NCI-H1436 treated with DMSO at 0.1 percent for 48 hours (cell line): ENCODE measurements around the gene UBAC2.
"Not testable (repeated sequence)": the region's sequence is repeated elsewhere in the genome, so short reads cannot be mapped to it uniquely, and the experiment has no call there.

Source experiments
- DNase-seq: peaks from one replicate; lab custom pipeline; 2025; lab: John Stamatoyannopoulos, UW

The UBAC2 gene

DNA sequence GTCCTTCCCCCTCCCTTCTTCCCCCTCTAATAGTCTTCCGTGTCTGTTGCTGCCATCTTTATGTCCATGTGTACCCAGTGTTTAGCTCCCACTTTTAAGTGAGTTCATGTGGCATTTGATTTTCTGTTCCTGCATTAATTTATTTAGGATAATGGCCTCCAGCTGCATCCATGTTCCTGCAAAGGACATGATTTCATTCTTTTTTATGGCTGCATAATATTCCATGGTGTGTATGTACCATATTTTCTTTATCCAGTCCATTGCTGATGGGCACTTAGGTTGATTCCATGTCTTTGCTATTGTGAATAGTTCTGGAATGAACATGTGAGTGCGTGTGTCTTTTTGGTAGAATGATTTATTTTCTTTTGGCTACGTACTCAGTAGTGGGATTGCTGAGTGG lies 48.5 kb downstream of the UBAC2 start:
- not testable (repeated sequence) for DNase-seq

DNA sequence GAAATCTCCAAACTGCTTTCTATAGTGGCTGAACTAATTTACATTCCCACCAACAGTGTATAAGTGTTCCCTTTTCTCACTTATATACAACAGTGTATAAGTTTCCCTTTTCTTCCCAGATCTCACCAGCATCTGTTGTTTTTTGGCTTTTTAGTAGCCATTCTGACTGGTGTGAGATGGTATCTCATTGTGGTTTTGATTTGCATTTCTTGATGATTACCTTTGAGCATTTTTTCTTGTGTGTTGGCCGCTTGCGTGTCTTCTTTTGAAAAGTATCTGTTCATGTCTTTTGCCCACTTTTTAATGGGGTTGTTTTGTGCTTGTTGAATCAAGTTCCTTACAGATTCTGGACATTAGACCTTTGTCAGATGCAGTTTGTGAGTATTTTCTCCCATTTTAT lies 49.0 kb downstream of the UBAC2 start:
- not testable (repeated sequence) for DNase-seq

- no peak for DNase-seq
Measured at GRCh38 chr13:99250982-99251825, 50.5 kb downstream of the UBAC2 start.

GRCh38 chr13:99251921-99252320 lies 51.3 kb downstream of the UBAC2 start:
- DNase-seq: no peak

- DNase-seq: no peak
Measured at GRCh38 chr13:99254830-99255229, 54.2 kb downstream of the UBAC2 start.

GRCh38 chr13:99255271-99255670 lies 54.6 kb downstream of the UBAC2 start:
- DNase-seq: no peak

DNA sequence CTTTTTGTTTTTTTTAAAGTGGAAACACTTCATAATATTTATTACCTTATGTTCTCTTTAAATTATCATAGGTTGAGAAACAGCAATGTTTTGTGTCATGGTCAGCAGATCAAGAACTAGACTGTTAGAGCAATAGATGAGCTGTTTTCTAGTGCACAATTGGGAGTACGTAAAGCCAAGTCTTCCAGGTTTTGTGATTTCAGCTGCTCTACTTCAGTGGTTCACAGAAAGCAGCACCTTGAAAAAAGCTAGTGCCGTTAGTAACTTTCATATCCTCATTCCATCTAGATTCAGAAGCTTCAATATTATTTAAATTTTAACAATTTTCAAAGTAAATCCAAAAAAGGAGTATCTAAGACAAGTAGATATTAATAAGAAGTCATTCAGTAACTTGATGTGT lies 55.6 kb downstream of the UBAC2 start:
- DNase-seq: no peak

DNA sequence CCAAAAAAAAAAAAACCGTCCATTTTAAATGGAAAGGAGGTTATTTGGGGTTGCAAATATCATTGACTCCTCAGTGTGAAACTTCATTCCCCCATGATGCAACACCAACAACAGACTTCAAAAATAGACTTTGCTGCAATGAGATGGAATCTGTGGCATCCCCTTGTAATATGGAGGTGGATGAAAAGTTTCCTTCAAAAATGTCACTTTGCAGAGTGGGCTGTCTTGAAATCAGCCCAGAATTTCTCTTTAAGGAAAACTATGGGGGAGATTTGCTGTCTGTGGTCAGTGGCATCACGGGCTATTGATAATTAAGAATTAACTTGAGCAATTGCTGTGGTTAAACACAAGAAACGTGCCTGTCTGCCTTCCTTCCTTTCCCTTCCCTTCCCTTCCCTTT lies 56.1 kb downstream of the UBAC2 start:
- no peak for DNase-seq

DNA sequence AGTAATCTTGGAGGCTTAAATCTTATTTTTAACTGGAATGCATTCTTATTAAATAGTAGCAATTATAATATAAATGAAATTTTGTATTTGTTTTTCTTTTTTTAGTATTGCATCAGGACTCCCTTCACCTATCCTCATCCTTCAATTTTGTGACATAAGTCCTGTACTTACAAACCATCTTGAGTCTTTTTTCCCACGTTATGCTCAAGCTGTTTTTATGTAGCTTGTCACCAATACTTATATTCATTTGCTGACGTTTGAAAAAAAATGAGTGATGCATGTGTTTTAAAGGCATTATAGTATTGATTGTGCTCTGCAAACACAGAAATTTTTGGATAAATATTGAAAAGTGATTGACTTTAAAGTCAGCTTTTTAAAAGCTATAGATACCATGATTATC lies 56.6 kb downstream of the UBAC2 start:
- no peak for DNase-seq

DNA sequence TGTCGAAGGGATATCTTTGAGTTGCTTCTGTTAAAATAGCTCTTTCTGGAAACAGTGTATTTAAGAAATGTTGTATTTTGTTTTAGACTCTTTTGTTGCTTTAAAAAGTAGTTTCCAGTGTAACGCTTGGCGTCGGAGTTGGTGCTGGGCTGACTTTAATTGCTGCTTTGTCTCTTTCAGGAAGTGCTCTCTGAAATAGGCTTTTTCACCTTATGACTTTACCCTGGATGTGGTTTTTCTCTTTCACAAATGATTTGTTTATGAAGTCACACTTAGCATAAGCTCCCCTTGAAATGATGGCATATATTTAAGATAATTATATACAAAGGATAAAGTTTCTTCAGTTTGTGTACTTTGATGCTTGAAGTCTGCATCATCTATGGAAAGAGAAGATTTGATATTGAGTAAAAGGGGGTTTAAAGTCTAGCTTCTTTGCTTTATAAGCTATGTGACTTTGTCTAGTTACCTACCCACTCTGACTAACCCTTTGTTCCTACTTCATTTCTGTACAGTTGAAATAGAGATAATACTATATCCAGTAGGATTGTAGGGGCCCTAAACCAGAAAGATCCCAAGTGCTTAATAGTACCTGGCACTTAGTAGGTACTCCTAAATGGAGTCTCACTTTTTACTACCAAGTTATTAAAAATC lies 57.7 kb downstream of the UBAC2 start, which contains the start of gene GPR18:
Gene GPR18 (minus strand): TSS at position 170 of the 651 bp plus-strand sequence. CDS start 2,507 bp downstream, outside the sequence.
- no peak for DNase-seq

DNA sequence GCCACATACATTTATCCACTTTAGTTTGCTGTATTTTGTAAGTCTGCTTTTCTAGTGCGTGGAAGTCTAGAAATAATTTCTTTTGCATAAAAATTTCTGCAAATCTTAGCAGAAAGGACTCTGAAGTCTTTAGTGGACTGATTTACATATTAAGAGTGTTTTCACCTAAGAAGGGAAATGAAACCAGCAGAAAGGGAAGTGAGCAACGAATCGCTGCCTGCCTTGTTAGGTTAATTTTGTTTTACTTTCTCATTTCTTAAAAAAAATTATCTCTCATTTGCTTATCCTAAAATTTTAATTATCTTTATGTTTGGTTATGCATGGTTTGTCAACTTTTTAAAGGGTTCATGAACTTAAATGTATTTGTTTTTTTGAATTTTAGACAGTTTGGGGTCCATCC lies 58.3 kb downstream of the UBAC2 start:
- no peak for DNase-seq

DNA sequence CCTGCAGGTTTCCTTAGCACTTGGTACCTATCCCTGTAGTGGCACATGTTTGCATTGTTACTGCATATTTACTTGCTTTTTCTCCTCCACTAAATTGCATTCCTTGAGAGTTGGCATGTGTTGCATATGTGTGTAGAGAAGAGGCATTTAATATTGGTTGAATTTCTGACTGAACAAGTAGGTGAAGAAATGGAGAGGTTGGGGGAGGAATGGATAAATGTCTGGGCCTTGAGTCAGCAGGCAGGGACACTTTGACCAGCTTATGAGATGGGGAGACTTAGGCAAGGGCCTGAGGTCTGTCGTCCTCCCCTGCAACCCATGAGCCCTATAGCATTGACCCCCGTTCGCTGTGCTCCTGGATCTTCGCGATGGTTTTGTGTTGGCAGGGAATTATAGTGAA lies 59.6 kb downstream of the UBAC2 start:
- DNase-seq: no peak

- DNase-seq: no peak
Measured at GRCh38 chr13:99261059-99261458, 60.4 kb downstream of the UBAC2 start.

DNA sequence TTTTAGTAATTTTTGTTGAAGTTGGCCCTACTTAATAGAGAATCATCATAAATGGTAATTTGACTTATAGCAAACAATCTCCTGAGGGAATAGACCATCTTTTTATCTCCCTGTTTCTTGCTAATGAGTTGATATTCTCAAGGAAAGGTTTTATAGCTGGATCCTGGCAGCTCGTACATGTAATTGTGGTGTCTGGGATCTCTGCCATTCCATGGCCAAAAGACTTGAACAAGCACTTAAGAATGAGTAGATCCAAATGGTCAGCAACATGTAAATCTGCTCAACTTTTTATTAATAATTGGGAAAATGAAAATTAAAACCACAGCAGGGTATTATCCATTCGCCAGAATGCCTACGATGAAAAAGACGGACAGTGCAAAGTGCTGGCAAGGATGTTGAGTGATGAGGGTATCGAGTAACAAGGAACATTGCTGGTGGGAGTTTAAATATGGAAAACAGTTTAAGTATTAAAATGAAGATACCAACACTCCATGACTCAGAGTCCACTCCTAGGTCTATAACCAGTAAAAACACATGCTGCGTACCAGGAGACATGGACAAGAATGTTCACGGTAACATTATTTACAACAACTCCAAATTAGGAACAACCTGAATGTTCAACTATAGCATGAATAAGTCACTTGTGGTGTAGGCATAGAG lies 62.6 kb downstream of the UBAC2 start:
- no peak for DNase-seq

DNA sequence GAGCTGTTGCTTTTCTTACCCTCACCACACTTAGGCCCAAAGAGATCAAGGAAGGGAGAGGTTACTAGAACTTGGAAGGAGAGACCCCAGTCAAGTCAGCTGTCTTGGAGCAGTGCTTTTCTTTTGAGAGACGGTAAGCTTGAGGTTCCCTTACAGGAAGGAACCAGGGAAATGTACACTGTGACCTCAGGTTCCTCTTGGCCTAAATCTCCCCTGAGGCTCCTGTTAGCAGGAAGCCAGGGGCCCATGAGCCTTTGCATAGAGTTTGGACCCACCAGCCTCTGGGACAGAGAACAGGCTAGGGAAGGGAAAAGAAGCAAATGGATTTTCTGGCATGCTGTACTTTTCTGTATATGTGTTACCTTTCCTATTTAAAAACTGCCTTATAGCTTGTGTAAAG lies 63.4 kb downstream of the UBAC2 start:
- DNase-seq: no peak

DNA sequence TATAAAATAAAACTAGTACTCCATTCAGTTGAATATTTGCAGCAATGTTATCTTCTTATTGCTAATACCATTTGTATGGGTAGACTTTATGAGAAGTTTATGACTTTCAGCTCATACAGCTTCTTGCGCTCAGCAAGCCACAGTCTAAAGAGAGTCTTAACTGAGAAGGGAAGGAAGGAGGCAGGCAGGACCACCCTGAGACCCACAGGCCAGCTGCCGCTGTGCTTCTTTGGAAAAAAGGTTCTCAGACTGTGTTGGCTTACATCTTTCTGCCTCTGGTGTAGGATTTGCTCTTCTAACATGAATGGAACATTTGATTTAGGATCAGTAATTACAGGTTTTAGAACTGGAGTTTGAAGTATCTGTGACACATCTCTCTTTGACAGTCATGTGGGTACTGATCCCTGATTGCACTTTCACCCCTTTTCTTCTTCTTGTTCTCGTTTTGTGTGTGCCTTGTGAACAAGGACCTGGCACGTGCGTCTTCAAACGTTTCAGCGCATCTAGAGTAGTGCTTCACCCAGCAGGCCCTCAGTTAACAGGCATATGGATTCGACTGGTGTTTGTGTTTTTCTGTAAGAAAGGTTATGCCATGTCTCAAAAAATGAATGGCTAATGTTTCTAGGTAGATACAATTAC lies 64.6 kb downstream of the UBAC2 start:
- no peak for DNase-seq

GRCh38 chr13:99265821-99266426 lies 65.3 kb downstream of the UBAC2 start:
- no peak for DNase-seq

DNA sequence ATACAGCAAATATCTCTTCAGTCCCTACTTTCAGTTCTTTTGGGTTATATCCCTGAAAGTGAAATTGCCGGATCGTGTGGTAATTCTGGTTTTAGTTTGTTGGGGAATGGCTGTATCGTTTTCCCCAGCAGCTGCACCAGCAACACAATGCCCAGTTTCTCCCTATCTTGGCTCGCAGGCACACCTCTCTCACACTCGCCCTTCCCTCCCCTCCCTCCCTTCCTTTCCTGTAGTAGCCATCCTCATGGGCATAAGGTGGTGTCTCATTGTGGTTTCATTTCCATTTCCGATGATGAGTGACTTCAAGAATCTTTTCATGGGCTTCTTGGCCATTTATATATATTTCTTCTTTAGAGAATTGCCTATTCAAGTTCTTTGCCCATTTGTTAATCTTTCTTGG lies 66.2 kb downstream of the UBAC2 start:
- no peak for DNase-seq

DNA sequence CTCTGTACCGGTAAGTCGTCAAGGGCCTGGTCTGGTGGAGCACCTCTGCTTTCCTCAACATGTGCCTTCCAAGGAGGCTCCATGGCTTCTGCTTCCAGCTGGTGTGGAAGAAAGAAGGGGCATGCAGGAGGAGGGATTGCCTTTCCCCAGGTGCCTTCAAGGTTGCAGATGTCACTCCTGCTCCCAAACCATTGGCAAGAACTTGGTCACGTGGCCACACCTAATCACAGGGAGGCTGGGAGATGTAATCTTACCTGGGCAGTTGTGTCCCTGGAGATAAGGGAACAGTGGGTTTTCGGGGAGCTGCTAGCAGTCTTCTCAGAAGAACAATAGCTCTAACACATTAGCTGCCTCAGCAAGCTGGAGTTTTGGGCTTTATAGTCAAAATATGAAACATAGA lies 67.3 kb downstream of the UBAC2 start:
- DNase-seq: no peak

DNA sequence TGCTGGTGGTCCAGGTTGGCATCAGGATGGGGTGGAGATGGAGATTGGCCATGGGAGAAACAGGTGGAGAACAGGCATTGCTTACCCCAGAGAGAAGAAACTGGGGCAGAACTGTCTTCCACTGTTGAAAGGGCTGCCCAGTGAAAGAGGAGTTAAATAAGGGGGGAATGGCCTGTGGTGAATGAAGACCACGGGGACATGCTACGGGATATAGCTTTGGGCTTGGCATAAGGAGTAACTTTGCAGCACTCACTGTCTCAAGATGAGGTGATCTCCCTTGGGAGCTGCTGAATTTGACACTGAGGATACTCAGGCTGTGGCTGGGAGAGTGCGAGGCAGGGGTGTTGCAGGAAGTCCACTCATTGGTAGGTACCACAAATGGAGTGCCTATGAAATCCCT lies 68.2 kb downstream of the UBAC2 start:
- DNase-seq: no peak

GRCh38 chr13:99269627-99270241 lies 69.1 kb downstream of the UBAC2 start:
- no peak for DNase-seq

- DNase-seq: no peak
Measured at GRCh38 chr13:99270518-99270917, 69.9 kb downstream of the UBAC2 start.
